ENCODE measurements around the gene EMC7.
A peak's percentile ranks its signal among the peaks of the same experiment; 100 is the strongest.

The EMC7 gene

GRCh38 chr15:34101366-34102174, at the start of gene EMC7, which contains the start of gene PGBD4:
Gene EMC7, minus strand, starts transcription at chr15:34101862. Its CDS starts 23 bp downstream, at chr15:34101839.
Gene PGBD4, plus strand, starts transcription at chr15:34102083. Its CDS starts 449 bp downstream, at chr15:34102532.
- DNase-seq (ENCODE audit: insufficient read length, low spot score) (peak; percentile 68), FAIRE-seq (no peak)
- no peak for TF ChIP-seq CTCF (IDR thresholded peaks at IDR 0.05; ENCODE audit: insufficient read depth, missing control alignments)

DNA sequence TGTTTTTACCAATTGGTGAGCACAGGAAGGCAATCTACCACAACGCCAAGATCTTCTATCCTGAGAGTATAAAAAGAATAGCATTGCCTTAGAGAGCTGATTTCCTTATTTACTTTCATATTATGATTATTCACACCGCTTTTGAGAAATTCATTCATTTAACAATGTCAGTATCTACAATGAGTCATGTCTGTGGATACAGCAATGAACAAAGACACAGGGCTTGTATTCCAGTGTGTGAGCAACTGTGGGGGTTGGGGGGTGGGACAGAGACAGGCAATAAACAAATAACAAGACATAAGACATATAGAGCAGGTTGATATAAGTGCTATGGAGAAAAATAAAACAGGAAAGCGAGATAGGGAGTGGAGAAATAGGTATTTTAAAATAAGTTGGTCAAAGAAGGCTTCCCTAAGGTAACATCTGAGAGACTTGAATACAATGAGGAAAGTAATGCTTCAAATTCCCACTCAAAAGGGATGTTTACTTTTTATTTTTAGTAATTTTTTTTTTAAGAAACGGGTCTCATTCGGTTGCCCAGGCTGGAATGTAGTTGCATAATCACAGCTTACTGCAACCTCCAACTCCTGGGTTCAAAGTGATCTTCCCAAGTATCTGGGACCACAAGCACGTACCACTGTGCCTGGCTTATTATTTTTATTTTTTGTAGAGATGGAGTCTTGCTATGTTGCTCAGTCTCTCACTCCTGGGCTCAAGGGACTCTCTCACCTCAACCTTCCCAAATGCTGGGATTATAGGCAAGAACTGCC, 45.9 kb upstream of the EMC7 start:
- FAIRE-seq, result no peak
- DNase-seq (ENCODE audit: insufficient read length, low spot score), result no peak
- no peak for TF ChIP-seq CTCF (IDR thresholded peaks at IDR 0.05; ENCODE audit: insufficient read depth, missing control alignments)

DNA sequence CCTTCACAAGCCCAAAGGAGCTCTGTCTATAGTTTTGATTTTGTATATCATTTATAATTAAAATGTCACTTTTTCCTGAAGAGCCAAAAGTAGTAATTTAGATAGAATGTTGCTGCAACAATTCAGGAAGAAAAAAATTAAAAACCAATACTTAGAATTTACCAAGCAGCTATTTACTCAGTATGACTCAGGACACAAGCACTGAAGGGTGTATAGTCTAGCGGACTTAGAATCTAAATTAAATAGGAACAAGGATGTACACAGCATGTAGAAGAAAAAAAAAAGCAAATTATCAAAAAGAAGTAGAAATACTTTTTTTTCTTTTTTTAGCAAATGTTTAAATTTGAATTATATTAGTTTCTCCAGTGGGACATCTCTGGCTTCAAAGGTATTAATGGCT, 31.8 kb upstream of the EMC7 start:
- DNase-seq (ENCODE audit: insufficient read length, low spot score), result no peak
- no peak for TF ChIP-seq CTCF (IDR thresholded peaks at IDR 0.05; ENCODE audit: insufficient read depth, missing control alignments)
- FAIRE-seq, result no peak

DNA sequence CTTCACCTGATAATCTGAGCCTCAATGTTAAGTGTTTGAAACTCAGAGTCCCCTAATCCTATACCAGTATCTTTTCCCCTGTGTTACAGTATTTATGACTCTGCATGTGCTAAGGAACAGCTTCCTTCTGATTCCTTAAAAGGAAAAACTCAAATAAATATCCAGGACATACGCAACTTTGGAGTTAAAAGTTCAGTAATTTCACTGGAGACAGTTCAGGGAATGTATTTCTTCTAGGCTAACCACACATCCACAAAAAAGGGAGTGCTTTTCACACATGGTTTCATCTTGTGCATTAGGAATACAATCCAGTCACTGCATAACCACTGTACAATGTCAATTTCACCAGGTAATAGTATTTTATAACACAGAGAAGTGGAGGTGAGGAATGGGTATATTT, 31.2 kb upstream of the EMC7 start:
- peak; percentile 63 for FAIRE-seq
- TF ChIP-seq CTCF (IDR thresholded peaks at IDR 0.05; ENCODE audit: insufficient read depth, missing control alignments), result no peak

DNA sequence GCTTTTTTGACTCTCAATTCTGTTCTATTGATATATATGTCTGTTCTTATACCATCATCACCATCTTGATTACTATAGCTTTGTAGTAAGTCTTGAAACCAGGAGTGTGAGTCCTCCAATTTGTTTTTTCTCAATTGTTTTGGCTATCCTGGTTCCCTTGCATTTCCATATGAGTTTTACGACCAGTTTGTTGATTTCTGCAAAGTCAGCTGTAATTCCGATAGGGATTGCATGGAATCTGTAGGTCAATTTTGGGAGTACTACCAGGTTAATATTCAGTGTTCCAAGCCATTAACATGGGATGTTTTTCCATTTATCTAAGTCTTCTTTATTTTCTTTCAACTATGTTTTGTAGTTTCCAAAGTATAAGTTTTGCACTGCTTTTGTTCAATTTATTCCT, 27.2 kb upstream of the EMC7 start:
- FAIRE-seq (no peak), DNase-seq (ENCODE audit: insufficient read length, low spot score) (no peak)
- TF ChIP-seq CTCF (IDR thresholded peaks at IDR 0.05; ENCODE audit: insufficient read depth, missing control alignments), result no peak

More for the DNA sequence above, 31.2 kb upstream of the EMC7 start:
- DNase-seq (ENCODE audit: insufficient read length, low spot score), result no peak

DNA sequence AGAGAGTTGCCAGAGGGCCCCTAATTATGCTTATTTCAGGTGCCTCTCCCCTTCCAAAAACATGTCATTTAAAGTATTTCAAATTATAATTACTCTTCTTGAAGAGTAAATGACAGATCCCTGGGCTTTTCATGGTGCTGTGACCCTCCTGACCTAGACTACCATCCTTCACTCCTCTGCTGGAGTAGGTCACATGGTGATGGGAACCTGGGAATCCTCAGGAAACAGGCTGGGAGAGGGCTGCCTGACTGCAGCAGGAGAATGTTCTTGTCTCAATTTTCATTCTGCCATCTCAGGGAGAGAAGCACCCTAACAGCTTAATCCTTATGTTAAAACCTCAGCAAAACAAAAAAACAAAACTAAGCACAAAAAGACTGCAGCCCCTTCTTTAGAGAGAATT, 24.9 kb upstream of the EMC7 start:
- FAIRE-seq, result no peak
- no peak for TF ChIP-seq CTCF (IDR thresholded peaks at IDR 0.05; ENCODE audit: insufficient read depth, missing control alignments)
- DNase-seq (ENCODE audit: insufficient read length, low spot score), result no peak
